Right lobe of liver (tissue), 4 donors: ENCODE measurements around the gene TM2D1.

Experiments
- POLR2A ChIP-seq: fragments of 450-650 bp; IDR thresholded peaks from one replicate; pipeline ENCODE4 v1.6.1; 2017; ENCODE audit warnings: antibody characterized with exemption, mild to moderate bottlenecking
- TF ChIP-seq, protein P1 (sequence below), 4 donors: fragments of 200-600 bp in 3 of 4; fragments of 450-650 bp in 1 of 4; IDR thresholded peaks; one replicate each; pipeline versions ENCODE4 v1.5.1 to v1.8.0; 2016 to 2022; ENCODE audit warnings: antibody characterized with exemption in 4 of 4, mild to moderate bottlenecking in 2 of 4
- donor health status: DM: no; HTN: no; CAD: no.
- donor health status: DM: no; HTN: no; CAD: no.
- donor health status: DM: no; HTN: yes; CAD: no.

DNA sequence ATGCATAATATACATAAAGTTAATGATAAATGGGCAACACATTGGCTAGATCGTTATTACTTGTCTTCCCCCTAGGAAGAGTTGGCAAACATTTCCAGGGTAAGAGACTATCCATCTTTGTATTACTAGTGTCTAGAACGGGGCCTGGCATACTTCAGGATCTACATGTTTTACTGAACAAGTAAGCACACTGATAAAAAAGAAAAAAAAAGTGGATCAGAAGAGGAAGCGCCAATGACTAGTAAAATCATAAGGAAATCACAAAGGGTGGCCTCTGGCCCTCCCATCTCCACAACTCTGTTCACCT is 482 bp downstream of the TM2D1 start:
- TF ChIP-seq, protein P1, sequence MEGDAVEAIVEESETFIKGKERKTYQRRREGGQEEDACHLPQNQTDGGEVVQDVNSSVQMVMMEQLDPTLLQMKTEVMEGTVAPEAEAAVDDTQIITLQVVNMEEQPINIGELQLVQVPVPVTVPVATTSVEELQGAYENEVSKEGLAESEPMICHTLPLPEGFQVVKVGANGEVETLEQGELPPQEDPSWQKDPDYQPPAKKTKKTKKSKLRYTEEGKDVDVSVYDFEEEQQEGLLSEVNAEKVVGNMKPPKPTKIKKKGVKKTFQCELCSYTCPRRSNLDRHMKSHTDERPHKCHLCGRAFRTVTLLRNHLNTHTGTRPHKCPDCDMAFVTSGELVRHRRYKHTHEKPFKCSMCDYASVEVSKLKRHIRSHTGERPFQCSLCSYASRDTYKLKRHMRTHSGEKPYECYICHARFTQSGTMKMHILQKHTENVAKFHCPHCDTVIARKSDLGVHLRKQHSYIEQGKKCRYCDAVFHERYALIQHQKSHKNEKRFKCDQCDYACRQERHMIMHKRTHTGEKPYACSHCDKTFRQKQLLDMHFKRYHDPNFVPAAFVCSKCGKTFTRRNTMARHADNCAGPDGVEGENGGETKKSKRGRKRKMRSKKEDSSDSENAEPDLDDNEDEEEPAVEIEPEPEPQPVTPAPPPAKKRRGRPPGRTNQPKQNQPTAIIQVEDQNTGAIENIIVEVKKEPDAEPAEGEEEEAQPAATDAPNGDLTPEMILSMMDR (IDR thresholded peaks at IDR 0.05) = no peak
- no peak for TF ChIP-seq POLR2A
